RWPE2 (cell line): ENCODE measurements around the gene CD93.

ENCODE experiments used
- ATAC-seq: fragments of 200-7000 bp; cut with Tn5 transposase; 3 replicates; pipeline ENCODE4 v1.9.1; 2021; ENCODE audit warnings: low read depth
- DNase-seq: peaks from one replicate; pipeline ENCODE4 v3.0.0-alpha.2; 2020; ENCODE audit warnings: low spot score
- H3K27ac ChIP-seq: fragments of 450-650 bp; 2 replicates; pipeline ENCODE4 v1.5.1; 2017; ENCODE audit warnings: mild to moderate bottlenecking; ENCODE audit not compliant: poor library complexity, severe bottlenecking
- H3K27me3 ChIP-seq: fragments of 250-450 bp; sonication (Bioruptor Pico); 2 replicates; pipeline ENCODE4 v1.5.1; 2021; ENCODE audit warnings: mild to moderate bottlenecking, moderate library complexity; ENCODE audit not compliant: insufficient read depth, poor library complexity, severe bottlenecking
- H3K36me3 ChIP-seq: fragments of 250-450 bp; sonication (Bioruptor Pico); 2 replicates; pipeline ENCODE4 v1.5.1; 2020; ENCODE audit warnings: low read depth, mild to moderate bottlenecking, moderate library complexity
- H3K4me1 ChIP-seq: fragments of 250-450 bp; sonication (Bioruptor Pico); 2 replicates; pipeline ENCODE4 v1.5.1; 2021; ENCODE audit warnings: mild to moderate bottlenecking, moderate library complexity; ENCODE audit not compliant: insufficient read depth, poor library complexity, severe bottlenecking
- H3K4me3 ChIP-seq: fragments of 250-450 bp; sonication (Bioruptor Pico); 2 replicates; pipeline ENCODE4 v1.5.1; 2021; ENCODE audit warnings: mild to moderate bottlenecking, moderate library complexity; ENCODE audit not compliant: severe bottlenecking
- H3K9me3 ChIP-seq: fragments of 250-450 bp; sonication (Bioruptor Pico); 2 replicates; pipeline ENCODE4 v1.5.1; 2021; ENCODE audit warnings: mild to moderate bottlenecking, moderate library complexity; ENCODE audit not compliant: severe bottlenecking
- TF ChIP-seq, protein P1 (sequence below): fragments of 450-650 bp; IDR thresholded peaks from one replicate; pipeline ENCODE4 v1.5.1; 2017; ENCODE audit warnings: mild to moderate bottlenecking, moderate library complexity; ENCODE audit not compliant: poor library complexity, severe bottlenecking

The CD93 gene

GRCh38 chr20:23063168-23063567, 23.0 kb downstream of the CD93 start:
- H3K4me1 ChIP-seq = no peaks in the 10 kb centered on the region
- H3K27me3 ChIP-seq = no peaks in the 10 kb centered on the region
- no peaks in the 10 kb centered on the region for H3K36me3 ChIP-seq
- H3K9me3 ChIP-seq = no peaks in the 10 kb centered on the region
- DNase-seq (no peak), ATAC-seq (no peak)
- no peak overlapping the region for H3K27ac ChIP-seq
- TF ChIP-seq, protein P1, sequence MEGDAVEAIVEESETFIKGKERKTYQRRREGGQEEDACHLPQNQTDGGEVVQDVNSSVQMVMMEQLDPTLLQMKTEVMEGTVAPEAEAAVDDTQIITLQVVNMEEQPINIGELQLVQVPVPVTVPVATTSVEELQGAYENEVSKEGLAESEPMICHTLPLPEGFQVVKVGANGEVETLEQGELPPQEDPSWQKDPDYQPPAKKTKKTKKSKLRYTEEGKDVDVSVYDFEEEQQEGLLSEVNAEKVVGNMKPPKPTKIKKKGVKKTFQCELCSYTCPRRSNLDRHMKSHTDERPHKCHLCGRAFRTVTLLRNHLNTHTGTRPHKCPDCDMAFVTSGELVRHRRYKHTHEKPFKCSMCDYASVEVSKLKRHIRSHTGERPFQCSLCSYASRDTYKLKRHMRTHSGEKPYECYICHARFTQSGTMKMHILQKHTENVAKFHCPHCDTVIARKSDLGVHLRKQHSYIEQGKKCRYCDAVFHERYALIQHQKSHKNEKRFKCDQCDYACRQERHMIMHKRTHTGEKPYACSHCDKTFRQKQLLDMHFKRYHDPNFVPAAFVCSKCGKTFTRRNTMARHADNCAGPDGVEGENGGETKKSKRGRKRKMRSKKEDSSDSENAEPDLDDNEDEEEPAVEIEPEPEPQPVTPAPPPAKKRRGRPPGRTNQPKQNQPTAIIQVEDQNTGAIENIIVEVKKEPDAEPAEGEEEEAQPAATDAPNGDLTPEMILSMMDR = no peak
- no peak overlapping the region for H3K4me3 ChIP-seq

- no peak overlapping the region for H3K27ac ChIP-seq
- no peaks in the 10 kb centered on the region for H3K27me3 ChIP-seq
Observed at GRCh38 chr20:23062632-23063031, 23.5 kb downstream of the CD93 start.

GRCh38 chr20:23061734-23062561, 24.2 kb downstream of the CD93 start:
- ATAC-seq (peak; percentile 61), DNase-seq (no peak)

More at GRCh38 chr20:23062632-23063031, 23.5 kb downstream of the CD93 start:
- TF ChIP-seq, protein P1 = no peak
- DNase-seq = no peak
- H3K4me3 ChIP-seq = no peak overlapping the region
- no peaks in the 10 kb centered on the region for H3K4me1 ChIP-seq
- no peak for ATAC-seq
- no peaks in the 10 kb centered on the region for H3K9me3 ChIP-seq
- no peaks in the 10 kb centered on the region for H3K36me3 ChIP-seq

GRCh38 chr20:23061262-23061661, 24.9 kb downstream of the CD93 start:
- H3K4me1 ChIP-seq = no peaks in the 10 kb centered on the region
- ATAC-seq = no peak
- H3K4me3 ChIP-seq = no peak overlapping the region
- no peaks in the 10 kb centered on the region for H3K9me3 ChIP-seq
- no peaks in the 10 kb centered on the region for H3K27me3 ChIP-seq
- no peak for DNase-seq
- no peaks in the 10 kb centered on the region for H3K36me3 ChIP-seq
- TF ChIP-seq, protein P1 = no peak
- no peak overlapping the region for H3K27ac ChIP-seq

More at GRCh38 chr20:23061734-23062561, 24.2 kb downstream of the CD93 start:
- Histone ChIP-seq H3K9me3 (no peaks in the 10 kb centered on the region), H3K36me3 (no peaks in the 10 kb centered on the region), H3K27me3 (no peaks in the 10 kb centered on the region), H3K4me3 (no peak overlapping the region), H3K4me1 (no peaks in the 10 kb centered on the region), H3K27ac (no peak overlapping the region)
- TF ChIP-seq, protein P1 = peak; percentile 69

- DNase-seq (no peak), ATAC-seq (no peak)
- TF ChIP-seq, protein P1 = no peak
- no peaks in the 10 kb centered on the region for H3K4me1 ChIP-seq
- no peak overlapping the region for H3K27ac ChIP-seq
- no peak overlapping the region for H3K4me3 ChIP-seq
- H3K9me3 ChIP-seq = no peaks in the 10 kb centered on the region
- H3K27me3 ChIP-seq = no peaks in the 10 kb centered on the region
- no peaks in the 10 kb centered on the region for H3K36me3 ChIP-seq
Observed at GRCh38 chr20:23060629-23061028, 25.5 kb downstream of the CD93 start.
